CD4-positive, alpha-beta T cell treated with Interleukin-17A for 4 hours (primary cell): ENCODE results near the gene AIP.
A peak's percentile ranks its signal among the peaks of the same experiment; 100 is the strongest.
"Not testable (repeated sequence)": the region's sequence is repeated elsewhere in the genome, so short reads cannot be mapped to it uniquely, and the experiment has no call there.

ENCODE experiments used
- DNase-seq: peaks from one replicate; pipeline ENCODE4 v3.0.0-alpha.2; 2020; ENCODE audit warnings: mixed read lengths

The AIP gene

GRCh38 chr11:67449116-67449844, 33.5 kb upstream of the AIP start:
- DNase-seq = no peak

GRCh38 chr11:67450796-67451657, 31.8 kb upstream of the AIP start:
- no peak for DNase-seq

DNA sequence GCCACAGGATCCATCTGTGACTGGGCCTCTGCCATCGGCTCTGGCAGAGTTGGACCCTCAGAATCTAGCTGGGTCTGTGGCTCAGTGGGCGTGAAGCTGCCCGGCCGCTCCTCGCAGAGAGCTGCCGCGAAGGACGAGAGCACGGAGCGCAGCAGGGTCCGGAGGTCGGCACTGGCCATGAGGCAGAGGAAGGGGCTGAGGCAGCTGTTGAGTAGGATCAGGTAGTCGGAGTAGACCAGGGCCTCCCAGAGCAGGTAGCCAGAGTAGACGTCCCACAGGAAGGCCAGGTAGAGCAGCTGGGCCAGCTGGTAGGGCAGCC, 31.2 kb upstream of the AIP start:
- DNase-seq = no peak

DNA sequence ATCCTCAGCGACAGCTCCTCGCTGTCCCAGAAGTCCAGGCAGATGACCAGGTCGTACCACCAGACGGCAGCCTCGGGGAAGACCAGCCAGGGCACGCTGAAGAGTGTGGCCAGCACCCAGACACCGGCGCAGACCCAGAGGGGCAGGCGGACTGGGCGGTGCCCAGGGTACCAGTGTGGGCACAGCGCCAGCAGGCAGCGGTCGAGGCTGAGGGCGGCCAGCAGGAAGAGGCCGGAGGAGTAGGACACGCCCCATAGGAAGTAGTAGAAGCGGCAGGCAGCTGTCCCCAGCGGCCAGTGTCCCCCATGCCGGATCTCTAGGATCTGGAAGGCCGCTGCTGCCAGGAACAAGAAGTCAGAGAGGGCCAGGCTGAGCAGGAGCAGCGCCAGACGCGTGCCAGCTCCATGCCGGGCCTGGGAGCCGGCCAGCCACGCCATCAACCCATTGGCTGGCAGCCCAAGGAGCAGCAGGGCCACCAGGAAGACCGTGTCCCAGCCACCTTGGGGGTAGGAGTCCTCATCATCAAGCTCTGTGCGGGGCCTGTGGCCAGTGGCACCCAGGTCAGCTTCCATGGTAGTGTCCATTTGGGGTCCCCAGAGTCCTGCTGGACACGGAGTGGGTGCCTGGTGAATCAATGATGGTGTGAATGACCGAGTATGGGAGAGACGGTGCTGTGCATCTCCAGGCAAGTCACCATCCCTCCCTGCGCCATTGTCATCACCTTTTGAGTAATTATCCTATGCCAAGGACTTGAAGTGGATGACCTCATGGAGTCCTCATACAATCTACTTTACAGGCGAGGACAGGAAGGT, 30.5 kb upstream of the AIP start, which contains the start of gene GPR152:
Gene GPR152, minus strand, starts transcription at position 589 of the 812 bp plus-strand sequence. Its CDS starts 5 bp downstream, at position 584.
- DNase-seq = no peak

DNA sequence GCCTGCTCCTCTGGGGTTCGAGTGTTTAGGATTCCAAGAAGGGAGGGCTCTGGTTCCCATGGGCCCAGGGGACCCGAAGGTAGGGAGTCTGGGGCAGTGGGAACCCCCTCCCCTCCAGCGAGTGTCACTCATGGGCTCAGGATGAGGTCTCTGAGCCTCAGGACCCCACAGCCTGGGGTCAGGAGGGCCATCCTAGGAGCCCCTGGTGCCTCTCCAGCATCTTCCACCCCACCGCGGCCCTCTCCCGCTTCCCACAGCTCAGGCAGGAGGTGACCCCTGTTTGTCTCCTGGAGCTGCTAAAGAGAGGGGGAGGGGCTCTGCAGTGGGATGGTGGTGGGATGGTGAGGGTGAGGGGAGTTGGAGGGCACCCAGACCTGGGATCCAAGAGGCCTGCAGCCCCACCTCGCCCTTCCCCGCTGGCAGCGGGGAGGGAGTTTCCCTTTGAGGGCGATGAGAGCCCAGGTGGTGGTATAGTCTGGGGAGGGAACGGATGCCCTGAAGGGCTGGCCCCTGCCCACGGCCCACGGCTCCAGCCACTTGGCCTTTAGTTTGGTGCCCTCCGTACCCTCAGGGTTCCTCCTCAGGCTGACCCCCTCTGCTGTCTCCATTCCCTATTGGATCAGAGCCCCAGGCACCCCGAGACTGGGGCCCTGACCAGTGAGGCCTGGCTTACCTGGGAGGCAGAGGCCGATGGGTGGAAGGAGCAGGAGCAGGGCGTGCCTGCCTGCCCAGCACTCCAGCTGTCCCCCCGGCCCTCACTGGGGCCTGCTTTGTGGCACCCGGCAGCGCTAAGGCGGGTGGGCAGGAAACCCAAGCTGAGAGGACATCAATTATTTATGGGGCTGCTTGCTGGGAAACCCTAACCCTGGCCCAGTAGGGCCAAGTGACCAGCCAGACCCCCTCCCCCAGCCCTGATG, 28.8 kb upstream of the AIP start:
- DNase-seq = no peak

- no peak for DNase-seq
These were observed 27.8 kb upstream of the AIP start, which contains the start of gene CABP4 for GRCh38 chr11:67455054-67455453. Gene CABP4 (plus strand): TSS chr11:67455354. CDS start chr11:67455424, 70 bp downstream.

DNA sequence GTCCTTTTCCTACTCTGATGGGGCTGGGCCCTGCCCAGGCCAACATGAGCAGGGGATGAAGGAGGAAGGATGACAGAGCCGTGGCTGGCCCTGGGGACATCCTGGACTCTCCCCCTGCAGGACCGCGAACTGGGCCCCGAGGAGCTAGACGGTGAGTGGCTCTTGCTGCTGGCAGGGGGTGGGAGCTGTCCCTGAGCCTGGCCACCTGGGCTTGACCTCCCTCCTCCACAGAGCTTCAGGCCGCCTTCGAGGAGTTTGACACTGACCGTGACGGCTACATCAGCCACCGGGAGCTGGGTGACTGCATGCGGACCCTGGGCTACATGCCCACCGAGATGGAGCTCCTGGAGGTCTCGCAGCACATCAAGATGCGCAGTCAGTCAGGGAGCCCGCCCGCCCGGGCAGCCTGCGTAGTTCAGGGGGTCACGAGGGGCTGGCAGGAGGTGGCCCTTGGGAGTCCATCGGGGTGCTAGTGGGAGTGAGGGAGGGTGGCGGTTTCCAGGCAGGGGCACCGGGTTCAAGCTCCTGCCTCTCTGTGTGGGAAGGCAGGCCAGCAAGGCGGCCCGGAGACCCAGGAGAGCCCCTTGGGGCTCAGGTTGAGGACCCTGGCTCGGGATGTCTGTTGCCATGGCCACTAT, 26.6 kb upstream of the AIP start:
- no peak for DNase-seq

DNA sequence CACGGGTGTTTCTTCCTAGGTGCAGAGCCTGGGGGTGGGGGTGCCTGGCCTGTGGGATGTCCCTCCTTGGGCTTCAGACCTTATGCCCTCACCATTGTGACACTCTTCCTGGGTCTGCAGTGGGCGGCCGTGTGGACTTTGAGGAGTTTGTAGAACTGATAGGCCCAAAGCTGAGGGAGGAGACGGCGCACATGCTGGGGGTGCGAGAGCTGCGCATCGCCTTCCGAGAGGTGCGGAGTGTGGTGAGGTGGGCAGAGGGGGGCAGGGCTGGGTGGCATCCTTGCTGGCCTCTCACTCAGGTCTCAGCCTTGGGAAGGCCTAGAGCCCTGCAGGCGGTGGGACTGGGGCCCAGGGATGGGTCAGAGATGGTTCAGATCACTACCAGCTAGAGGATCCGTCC, 25.4 kb upstream of the AIP start:
- DNase-seq = no peak

GRCh38 chr11:67458266-67458665, 24.6 kb upstream of the AIP start:
- DNase-seq = no peak

DNA sequence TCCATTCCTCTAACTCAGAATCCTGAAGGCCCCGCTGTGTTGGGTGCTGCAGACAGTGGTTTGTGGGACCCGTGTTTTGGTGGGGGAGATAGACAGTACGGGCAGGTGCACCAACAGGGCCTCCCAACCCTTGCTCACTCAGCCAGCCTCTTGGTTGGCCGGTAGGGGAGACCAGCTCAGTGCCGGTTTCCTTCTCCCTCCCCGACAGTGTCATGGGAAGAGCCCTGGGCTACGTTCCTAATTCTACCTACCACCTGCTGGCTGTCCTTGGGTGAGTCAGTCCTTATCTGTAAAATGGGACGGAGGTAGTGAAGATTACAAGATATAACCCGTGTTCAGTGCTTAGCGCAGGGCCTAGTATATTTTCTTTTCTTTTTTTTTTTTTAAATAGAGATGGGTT, 19.6 kb upstream of the AIP start:
- DNase-seq = no peak

GRCh38 chr11:67463680-67464410, 19.0 kb upstream of the AIP start:
- DNase-seq = no peak

GRCh38 chr11:67464411-67465188, 18.2 kb upstream of the AIP start:
- peak; percentile 94 for DNase-seq

GRCh38 chr11:67465189-67465510, 17.7 kb upstream of the AIP start:
- DNase-seq = no peak

DNA sequence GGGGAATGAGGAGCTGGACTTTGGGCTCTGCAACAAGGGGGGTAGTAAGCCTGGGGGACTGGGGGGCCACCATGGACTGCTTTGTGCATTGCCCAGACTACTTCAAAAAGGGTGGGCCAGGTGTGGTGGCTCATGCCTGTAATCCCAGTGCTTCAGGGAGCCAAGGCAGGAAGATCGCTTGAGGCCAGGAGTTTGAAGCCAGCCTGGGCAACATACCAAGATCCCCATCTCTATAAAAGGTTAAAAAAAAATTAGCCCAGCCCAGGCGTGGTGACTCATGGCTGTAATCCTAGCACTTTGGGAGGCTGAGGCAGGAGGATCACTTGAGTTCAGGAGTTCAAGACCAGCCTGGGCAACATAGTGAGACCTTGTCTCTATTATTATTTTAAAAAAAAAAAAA, 17.3 kb upstream of the AIP start:
- DNase-seq = not testable (repeated sequence)

GRCh38 chr11:67466367-67466766, 16.5 kb upstream of the AIP start:
- no peak for DNase-seq

DNA sequence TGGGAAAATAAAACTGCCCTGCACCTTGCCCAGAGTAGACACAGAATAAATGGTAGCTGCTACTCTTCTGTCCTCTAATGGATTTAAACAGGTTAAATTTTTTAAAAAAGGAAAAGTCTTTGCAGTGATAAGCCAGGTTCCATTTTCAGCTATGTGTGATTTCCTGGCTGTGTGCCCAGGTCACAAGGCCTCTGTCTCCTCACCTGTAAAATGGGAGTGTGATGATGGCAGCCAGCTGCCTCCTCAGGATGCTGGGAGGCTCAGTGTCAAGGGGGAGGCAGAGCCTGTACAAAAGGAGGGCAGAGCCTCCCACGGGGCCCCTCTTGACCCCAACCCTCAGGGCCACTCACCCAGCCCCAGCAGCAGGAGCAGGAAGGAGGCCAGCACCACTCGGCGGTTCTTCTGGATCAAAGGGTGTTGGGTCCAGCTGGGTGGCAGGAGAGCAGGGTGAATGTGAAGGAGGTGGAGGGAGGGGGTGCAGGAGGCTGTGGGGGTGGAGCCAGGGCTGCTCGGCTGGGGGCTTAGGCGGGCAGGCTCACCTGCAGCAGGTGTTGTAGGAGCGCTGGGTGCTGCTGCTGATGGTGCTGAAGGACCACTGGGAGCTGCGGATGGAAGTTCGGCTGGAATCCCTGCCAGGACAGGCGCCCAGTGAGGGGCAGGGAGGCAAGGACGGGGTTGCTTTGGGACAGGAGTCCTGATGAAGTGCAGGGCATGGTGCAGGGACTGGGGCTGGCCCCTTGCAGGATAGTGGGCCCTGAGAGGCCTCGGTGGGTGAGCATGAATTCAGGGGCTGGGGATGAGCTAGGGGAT, 15.7 kb upstream of the AIP start:
- no peak for DNase-seq

- DNase-seq = peak; percentile 42
These were observed 14.8 kb upstream of the AIP start for GRCh38 chr11:67468056-67468455.

DNA sequence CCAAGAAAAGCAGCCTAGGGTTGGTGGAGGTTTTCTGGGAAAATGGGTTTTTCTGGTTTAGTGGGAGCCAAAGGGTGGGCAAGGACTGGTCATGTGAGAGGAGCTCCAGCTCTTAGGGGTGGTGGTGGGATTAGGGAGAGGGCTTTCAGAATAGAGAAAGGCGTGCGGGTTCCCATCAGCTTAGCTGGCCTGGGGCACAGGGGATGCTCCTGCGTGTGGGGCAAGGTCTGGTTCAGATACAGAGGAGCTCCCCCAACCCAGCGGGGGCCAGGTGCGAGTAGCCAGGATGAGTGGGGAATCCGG, 14.4 kb upstream of the AIP start:
- peak; percentile 44 for DNase-seq

GRCh38 chr11:67468759-67469507, 13.9 kb upstream of the AIP start, which contains the start of gene TMEM134:
Gene TMEM134 (minus strand): TSS chr11:67469251. CDS start chr11:67469192, 59 bp downstream.
- DNase-seq = peak; percentile 92
